H1 (cell line): ENCODE results near the gene PAK6. TPM values are rescaled to one million over a fixed set of nuclear protein-coding genes. Genes with fewer than 3 reads are reported as not detected.

Experiments used
- ATF3 ChIP-seq: IDR thresholded peaks from 2 replicates; pipeline ENCODE4 v1.6.1; 2011; ENCODE audit warnings: low read depth, mild to moderate bottlenecking, low read length; ENCODE audit not compliant: insufficient read depth
- CBX8 ChIP-seq: fragments of 300-800, 300-1000 bp; sonication (generic); IDR thresholded peaks from 2 replicates; pipeline ENCODE4 v1.7.1; 2016; ENCODE audit warnings: low read depth, low read length, borderline replicate concordance
- NANOG ChIP-seq: IDR thresholded peaks from 2 replicates; pipeline ENCODE4 v1.6.1; 2011; ENCODE audit warnings: low read length, low read depth, mild to moderate bottlenecking, inconsistent platforms; ENCODE audit not compliant: insufficient read depth, poor library complexity, severe bottlenecking
- POU5F1 ChIP-seq: IDR thresholded peaks from 2 replicates; pipeline ENCODE4 v1.6.1; 2011; ENCODE audit warnings: low read depth, mild to moderate bottlenecking, low read length, moderate library complexity
- RAD21 ChIP-seq, 2 experiments: IDR thresholded peaks in 1 of 2; conservative IDR thresholded peaks in 1 of 2; 2 replicates each; pipeline ENCODE4 v1.6.1; 2011; ENCODE audit warnings: low read depth in 2 of 2, low read length in 2 of 2, improper control_type of control experiment in 1 of 2, inconsistent platforms in 1 of 2, mild to moderate bottlenecking in 1 of 2, moderate library complexity in 1 of 2
- TAF7 ChIP-seq: optimal IDR thresholded peaks from 2 replicates; pipeline ENCODE3; 2011; ENCODE audit warnings: low read depth, mild to moderate bottlenecking, inconsistent platforms, low read length, moderate library complexity, borderline replicate concordance
- polyA plus RNA-seq, 7 experiments: library from polyadenylated mRNA; depleted of rRNA in 3 of 7; stranded (reverse) in 5 of 7; unstranded in 2 of 7; fragments of >200 nt in 5 of 7; fragments of 200-250 nt in 2 of 7; gene quantifications; 1 replicate in 5 of 7; 2 replicates in 1 of 7; 4 replicates in 1 of 7; pipeline versions ENCODE4 v1.2.1 to v1.2.3, GENCODE V29; 2011 to 2013; ENCODE audit warnings: missing spikeins in 2 of 7, mixed read lengths in 2 of 7
- total RNA-seq: library from RNA; stranded (reverse); fragmentation: NEBNext Ultra II Directional; extraction: Animal tissue kit (Norgen Biotek cat#: 25700); gene quantifications from 2 replicates; pipeline ENCODE4 v1.2.1, GENCODE V29; 2021

PAK6 gene
- total and polyA plus RNA-seq, 2 of the 8 experiments (the other 6 are each of a cell fraction or from before 2014, with no cell fraction given) = 6.9 to 9.4 TPM

DNA sequence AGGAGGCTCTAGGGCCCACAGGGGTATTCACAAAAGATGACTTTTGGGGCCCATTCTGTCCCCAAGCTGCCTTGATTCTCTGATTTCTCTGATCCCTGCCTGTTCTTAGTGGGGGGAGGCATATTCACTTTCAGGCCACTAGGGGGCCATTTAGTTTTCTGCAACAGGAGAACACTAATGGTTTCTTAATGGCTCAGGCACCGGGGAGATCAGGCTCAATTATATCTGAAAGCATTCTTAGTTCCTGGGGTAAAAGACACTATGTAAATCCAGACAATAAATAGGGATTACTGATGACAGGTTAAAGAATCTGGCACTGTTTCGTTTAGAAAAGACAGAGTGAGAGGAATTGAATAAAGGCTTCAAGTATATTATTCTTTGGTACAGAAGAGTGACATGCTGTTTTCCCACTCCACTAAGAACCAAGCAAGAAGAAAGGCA is 82.1 kb downstream of the PAK6 start (continued):
- no peak for TF ChIP-seq POU5F1
- peak; percentile 34 to 63; a peak in 3 of 4 replicates for TF ChIP-seq RAD21 (IDR thresholded peaks at IDR 0.05 in 1 of 2, conservative IDR thresholded peaks at IDR 0.05 in 1 of 2; ENCODE audit: low read depth in 2 of 2, low read length in 2 of 2)
- no peak for TF ChIP-seq ATF3
- TF ChIP-seq NANOG = peak; percentile 65
- TF ChIP-seq CBX8 = no peak
- no peak for TF ChIP-seq TAF7
